ENCODE data around the gene PARD6A.
A peak's percentile ranks its signal among the peaks of the same experiment; 100 is the strongest.

PARD6A gene

GRCh38 chr16:67661101-67661761 lies 471 bp downstream of the PARD6A start:
- Histone ChIP-seq H3K4me2 (ENCODE audit: low read depth, low read length, poor library complexity, severe bottlenecking) (peak overlapping the region; percentile 72), H3K36me3 (ENCODE audit: insufficient read depth, low read length) (peaks cover 19% of the 10 kb centered on the region; the same call in 1 of the 2 replicates), H3K79me2 (ENCODE audit: insufficient read depth, low read length) (peaks cover 14% of the 10 kb centered on the region; the same call in 1 of the 2 replicates), H3F3A (ENCODE audit: low read depth) (no peaks in the 10 kb centered on the region), H3K9me2 (replicated peaks; ENCODE audit: low read depth, low read length) (no peaks in the 10 kb centered on the region), H4K20me1 (ENCODE audit: insufficient read depth, low read length, poor library complexity, severe bottlenecking) (peaks cover 22% of the 10 kb centered on the region), H3K9me3 (ENCODE audit: insufficient read depth, low read depth, low read length) (no peaks in the 10 kb centered on the region), H2AFZ (ENCODE audit: low read length) (no peak overlapping the region), H3K9ac (ENCODE audit: low read depth, low read length, poor library complexity, severe bottlenecking) (peak overlapping the region; percentile 41), H3K4me1 (ENCODE audit: insufficient read depth, low read length, poor library complexity, severe bottlenecking) (peaks cover 9% of the 10 kb centered on the region), H3K4me3 (ENCODE audit: low read length, poor library complexity, severe bottlenecking) (peak overlapping the region; percentile 76), H3K27me3 (ENCODE audit: insufficient read depth, low read length, poor library complexity, severe bottlenecking) (no peaks in the 10 kb centered on the region)
- TF ChIP-seq EZH2phosphoT487 (IDR thresholded peaks at IDR 0.05; ENCODE audit: borderline replicate concordance) (no peak), CTCF (conservative IDR thresholded peaks at IDR 0.05; ENCODE audit: low read length) (no peak)

- Histone ChIP-seq H3K4me2 (ENCODE audit: low read depth, low read length, poor library complexity, severe bottlenecking) (no peak overlapping the region), H3F3A (ENCODE audit: low read depth) (no peaks in the 10 kb centered on the region)
Measured at GRCh38 chr16:67661886-67662652, 1.3 kb downstream of the PARD6A start.

GRCh38 chr16:67662653-67663010 lies 1.9 kb downstream of the PARD6A start:
- Histone ChIP-seq H3K4me1 (ENCODE audit: insufficient read depth, low read length, poor library complexity, severe bottlenecking) (peaks cover 18% of the 10 kb centered on the region), H3K27me3 (ENCODE audit: insufficient read depth, low read length, poor library complexity, severe bottlenecking) (no peaks in the 10 kb centered on the region), H3K9me3 (ENCODE audit: insufficient read depth, low read depth, low read length) (no peaks in the 10 kb centered on the region), H3K4me2 (ENCODE audit: low read depth, low read length, poor library complexity, severe bottlenecking) (no peak overlapping the region), H3K9ac (ENCODE audit: low read depth, low read length, poor library complexity, severe bottlenecking) (no peak overlapping the region), H3K36me3 (ENCODE audit: insufficient read depth, low read length) (peaks cover 5% of the 10 kb centered on the region; the same call in 1 of the 2 replicates), H4K20me1 (ENCODE audit: insufficient read depth, low read length, poor library complexity, severe bottlenecking) (peaks cover 22% of the 10 kb centered on the region), H3F3A (ENCODE audit: low read depth) (no peaks in the 10 kb centered on the region), H3K4me3 (ENCODE audit: low read length, poor library complexity, severe bottlenecking) (no peak overlapping the region), H3K9me2 (replicated peaks; ENCODE audit: low read depth, low read length) (no peaks in the 10 kb centered on the region), H2AFZ (ENCODE audit: low read length) (no peak overlapping the region), H3K79me2 (ENCODE audit: insufficient read depth, low read length) (peaks cover 12% of the 10 kb centered on the region; the same call in 1 of the 2 replicates)
- TF ChIP-seq EZH2phosphoT487 (IDR thresholded peaks at IDR 0.05; ENCODE audit: borderline replicate concordance) (no peak), CTCF (conservative IDR thresholded peaks at IDR 0.05; ENCODE audit: low read length) (no peak)

More at GRCh38 chr16:67661886-67662652, 1.3 kb downstream of the PARD6A start:
- Histone ChIP-seq H3K27me3 (ENCODE audit: insufficient read depth, low read length, poor library complexity, severe bottlenecking) (no peaks in the 10 kb centered on the region), H3K4me1 (ENCODE audit: insufficient read depth, low read length, poor library complexity, severe bottlenecking) (peaks cover 12% of the 10 kb centered on the region), H3K9me3 (ENCODE audit: insufficient read depth, low read depth, low read length) (no peaks in the 10 kb centered on the region), H3K4me3 (ENCODE audit: low read length, poor library complexity, severe bottlenecking) (no peak overlapping the region), H3K9me2 (replicated peaks; ENCODE audit: low read depth, low read length) (no peaks in the 10 kb centered on the region), H3K36me3 (ENCODE audit: insufficient read depth, low read length) (peaks cover 10% of the 10 kb centered on the region; the same call in 1 of the 2 replicates), H3K79me2 (ENCODE audit: insufficient read depth, low read length) (peaks cover 12% of the 10 kb centered on the region; the same call in 1 of the 2 replicates), H3K9ac (ENCODE audit: low read depth, low read length, poor library complexity, severe bottlenecking) (no peak overlapping the region), H2AFZ (ENCODE audit: low read length) (no peak overlapping the region), H4K20me1 (ENCODE audit: insufficient read depth, low read length, poor library complexity, severe bottlenecking) (peaks cover 22% of the 10 kb centered on the region)
- TF ChIP-seq EZH2phosphoT487 (IDR thresholded peaks at IDR 0.05; ENCODE audit: borderline replicate concordance) = no peak
- TF ChIP-seq CTCF (conservative IDR thresholded peaks at IDR 0.05; ENCODE audit: low read length) = no peak

All from Loucy (cell line).